ENCODE results near the gene IL6ST.
"Not testable (repeated sequence)": the region's sequence is repeated elsewhere in the genome, so short reads cannot be mapped to it uniquely, and the experiment has no call there.

The IL6ST gene

DNA sequence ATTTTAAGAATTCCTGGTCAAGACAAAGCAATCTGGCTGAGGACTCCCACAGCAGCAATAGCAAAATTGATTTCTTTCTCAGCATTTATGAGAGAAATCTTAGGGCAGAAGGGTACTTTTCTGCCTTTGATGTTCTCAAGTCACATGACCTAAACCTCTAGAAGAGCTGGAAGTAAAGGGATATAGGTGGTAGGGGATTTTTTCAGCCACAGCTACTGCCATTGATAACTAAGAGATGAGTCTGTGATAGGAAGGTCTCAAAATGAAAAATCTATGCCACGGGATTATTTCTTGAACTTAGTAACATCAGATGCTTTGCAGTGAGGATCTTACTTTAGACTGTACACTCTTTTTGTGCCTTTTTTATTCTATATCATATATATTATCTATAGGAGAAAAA lies 35.6 kb downstream of the IL6ST start:
- DNase-seq: no peak

DNA sequence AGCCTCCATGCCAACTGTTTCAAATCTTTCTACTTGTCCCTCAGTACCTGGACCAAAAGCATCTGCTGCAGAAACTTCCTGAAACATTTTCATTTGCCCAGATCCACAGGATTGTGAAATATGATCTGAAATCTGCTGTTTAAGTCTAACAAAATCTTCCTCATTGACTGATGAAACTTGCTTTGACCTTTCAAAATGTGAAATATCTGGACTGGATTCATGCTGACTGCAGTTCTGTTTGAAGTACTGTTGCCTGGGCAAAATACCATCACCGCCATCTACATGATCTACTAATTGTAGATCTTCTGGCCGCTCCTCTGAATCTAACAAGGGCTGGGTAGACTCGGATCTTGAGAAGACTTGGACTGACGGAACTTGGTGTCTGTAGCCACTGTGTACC lies 53.6 kb downstream of the IL6ST start:
- DNase-seq: not testable (repeated sequence)

GRCh38 chr5:55937598-55937997 lies 57.2 kb downstream of the IL6ST start:
- not testable (repeated sequence) for DNase-seq

DNA sequence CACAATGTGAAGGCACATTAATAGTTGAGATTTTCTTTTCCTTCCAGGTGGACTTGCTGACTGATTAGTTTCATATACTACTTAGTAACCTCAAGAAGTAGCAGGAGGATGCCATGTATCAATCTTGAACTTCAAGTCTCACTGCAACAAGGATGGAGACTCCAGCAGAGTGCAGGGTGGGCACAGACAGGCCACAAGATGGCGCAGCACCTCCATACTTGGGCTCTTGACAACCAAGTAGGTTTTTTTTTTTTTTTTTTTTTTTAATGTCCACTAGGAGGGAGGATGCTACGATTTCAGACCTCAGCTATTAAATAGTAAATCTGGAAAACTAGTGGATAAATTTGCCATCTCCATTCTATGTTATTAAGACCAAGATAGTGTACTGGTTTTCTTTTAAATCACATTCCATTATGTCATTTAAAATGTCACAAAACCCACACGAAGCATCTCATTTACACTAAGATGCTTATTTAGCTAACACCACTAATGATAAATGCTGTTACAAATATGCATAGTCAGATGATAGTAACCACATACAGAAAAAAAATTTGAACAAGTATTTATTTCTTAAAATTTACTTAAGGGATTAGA lies 58.6 kb downstream of the IL6ST start:
- peak; percentile 87 for DNase-seq

- no peak for DNase-seq
Observed at GRCh38 chr5:55935371-55935770, 59.4 kb downstream of the IL6ST start.

DNA sequence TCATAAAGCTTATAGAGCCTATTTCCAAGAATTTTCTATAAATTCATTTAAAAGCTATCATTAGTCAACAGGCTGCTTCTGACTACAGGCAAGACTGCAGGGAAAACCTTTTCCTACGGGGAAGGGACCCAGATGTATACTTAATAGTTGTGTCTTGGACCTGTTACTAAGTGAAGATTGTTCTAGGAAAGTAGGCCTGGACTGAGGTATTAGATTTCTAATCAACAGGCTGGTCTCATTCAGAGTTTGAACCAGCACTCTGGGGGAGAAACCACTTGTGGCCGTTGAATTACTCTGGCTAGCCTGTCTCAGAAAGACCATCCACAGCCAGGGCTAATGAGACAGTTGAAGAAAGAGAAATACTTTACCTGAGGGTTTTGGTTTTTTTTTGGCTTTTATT lies 60.0 kb downstream of the IL6ST start:
- no peak for DNase-seq

GRCh38 chr5:55934115-55934613 lies 60.6 kb downstream of the IL6ST start:
- no peak for DNase-seq

- DNase-seq: no peak
Observed at GRCh38 chr5:55933377-55934114, 61.2 kb downstream of the IL6ST start.

GRCh38 chr5:55932700-55933099 lies 62.1 kb downstream of the IL6ST start:
- DNase-seq: no peak

DNA sequence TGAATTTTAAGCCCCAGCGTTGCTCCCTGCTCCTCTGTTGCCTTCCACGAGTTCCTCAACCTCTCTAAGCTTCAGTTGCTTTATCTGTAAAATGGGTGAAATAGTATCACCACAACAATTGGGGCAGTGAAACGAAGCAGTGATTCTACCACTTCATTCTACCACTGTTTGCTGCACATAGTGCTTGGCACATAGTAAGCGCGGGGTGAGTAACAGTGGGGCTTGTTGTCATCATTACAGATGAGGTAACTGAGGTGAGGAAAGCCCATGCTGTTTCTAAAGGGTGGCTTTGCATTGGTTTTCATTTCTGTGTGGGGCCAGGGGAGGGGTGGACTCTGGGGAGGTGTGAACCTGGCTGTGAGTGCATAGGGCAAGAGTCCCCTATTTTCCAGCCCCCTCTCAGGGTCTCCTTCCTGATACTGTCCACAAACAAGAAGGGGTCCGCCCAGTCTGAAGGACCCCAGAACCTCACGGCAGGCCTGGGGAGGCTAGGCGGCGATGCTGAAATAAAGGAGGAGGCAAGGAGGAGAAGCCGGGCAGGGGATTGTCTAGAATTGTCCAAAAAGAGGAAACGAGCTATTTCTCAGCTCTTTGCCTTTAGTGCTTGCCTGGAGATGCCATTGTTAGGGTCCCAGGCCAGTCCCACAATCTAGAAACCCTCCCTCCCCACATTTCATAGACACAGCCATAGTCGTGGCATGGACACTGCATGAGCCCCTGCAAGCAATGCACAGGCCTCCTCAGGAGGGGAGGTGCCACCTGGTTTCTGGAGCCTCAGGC lies 65.6 kb downstream of the IL6ST start:
- no peak for DNase-seq

DNA sequence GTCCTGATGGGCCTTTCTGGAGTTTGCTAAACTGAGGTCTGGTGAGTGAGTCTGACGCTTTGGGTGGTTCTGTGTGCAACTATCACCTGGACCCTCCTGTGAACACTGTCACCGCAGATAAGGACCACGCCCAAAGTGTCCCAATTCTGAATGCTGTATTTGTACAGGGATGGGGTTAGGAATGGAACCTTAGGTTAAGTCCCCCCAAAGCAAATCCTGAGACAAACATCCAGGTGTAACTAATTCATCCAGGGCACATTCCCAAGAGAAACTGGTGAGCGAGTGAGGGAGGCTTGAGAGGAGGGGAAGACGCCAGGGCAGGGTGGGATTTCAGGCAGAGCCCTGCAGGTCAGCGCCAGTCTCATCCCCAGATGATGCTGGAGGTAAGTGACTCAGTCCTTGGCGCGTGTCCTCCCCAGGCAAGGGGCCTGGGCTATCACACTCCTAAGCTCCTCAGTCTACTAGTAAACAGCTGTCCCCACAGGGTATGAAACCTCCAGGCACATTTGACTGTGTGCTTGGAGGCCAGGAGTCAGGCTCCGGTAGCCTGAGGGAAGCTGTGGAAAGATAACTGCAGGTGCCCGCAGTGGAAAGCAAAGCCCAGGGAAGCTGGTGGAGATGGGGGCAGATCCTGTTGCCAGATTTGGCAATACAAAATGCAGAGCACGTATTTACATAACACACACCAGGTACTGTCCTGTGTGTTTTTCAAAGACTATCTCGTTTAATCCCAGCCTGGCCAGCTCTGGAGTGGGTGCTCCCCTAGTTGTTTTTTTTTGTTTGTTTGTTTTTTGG lies 66.7 kb downstream of the IL6ST start:
- DNase-seq: no peak

DNA sequence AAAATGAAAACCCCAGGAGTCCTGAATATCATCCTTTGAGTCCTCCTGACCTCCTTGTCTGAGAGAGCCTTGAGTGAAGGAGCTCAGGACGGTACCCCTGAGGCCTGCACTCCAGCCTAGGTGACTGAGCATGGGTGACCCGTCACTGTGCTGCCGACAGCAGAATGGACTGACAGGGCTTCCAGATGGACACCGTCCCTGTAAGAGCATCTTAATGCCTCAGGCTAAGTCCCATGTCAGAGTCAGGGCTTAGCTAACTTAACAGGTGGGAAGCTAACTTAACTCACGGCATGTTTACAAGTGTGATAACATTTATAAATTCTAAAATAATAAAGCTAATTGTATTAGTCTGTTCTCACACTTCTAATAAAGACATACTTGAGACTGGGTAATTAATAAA lies 68.3 kb downstream of the IL6ST start:
- no peak for DNase-seq

DNA sequence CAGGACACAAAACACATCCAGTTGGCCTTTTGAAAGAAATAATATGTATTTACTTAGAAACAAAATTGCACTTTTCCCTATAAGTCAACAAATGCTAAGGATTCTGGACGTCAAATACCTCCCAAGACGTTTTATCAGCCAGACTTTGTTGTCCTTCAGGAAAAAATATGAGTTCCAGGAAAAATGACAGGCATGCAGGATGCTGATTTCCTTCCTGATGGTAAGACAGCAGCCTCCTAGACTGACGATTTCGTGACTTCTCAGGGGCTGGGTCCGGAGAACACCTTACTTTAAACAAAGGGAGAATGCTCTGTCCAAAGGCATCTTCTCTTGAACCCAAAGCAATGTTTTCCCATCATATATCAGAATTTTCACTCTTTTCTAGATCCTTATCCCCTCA lies 69.1 kb downstream of the IL6ST start:
- DNase-seq: no peak

GRCh38 chr5:55925181-55925580 lies 69.6 kb downstream of the IL6ST start:
- no peak for DNase-seq

DNA sequence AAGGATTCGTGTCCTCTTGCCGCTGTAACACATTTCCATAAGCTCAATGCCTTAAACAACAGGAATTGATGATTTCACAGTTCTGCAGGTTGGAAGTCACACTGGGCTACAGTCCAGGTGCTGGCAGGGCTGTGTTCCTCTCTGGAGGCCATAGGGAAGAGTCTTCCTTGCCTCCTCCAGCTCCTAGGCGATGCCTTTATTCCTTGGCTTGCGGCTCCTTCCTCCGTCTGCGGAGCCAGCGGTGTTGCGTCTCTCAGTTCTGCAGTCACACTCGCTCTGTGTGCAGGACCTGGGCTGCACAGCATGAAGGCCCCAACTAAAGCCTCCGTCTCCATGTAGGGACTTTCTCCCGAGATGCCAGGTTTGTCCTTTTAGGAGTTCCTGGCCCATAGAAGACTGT lies 70.0 kb downstream of the IL6ST start:
- no peak for DNase-seq

DNA sequence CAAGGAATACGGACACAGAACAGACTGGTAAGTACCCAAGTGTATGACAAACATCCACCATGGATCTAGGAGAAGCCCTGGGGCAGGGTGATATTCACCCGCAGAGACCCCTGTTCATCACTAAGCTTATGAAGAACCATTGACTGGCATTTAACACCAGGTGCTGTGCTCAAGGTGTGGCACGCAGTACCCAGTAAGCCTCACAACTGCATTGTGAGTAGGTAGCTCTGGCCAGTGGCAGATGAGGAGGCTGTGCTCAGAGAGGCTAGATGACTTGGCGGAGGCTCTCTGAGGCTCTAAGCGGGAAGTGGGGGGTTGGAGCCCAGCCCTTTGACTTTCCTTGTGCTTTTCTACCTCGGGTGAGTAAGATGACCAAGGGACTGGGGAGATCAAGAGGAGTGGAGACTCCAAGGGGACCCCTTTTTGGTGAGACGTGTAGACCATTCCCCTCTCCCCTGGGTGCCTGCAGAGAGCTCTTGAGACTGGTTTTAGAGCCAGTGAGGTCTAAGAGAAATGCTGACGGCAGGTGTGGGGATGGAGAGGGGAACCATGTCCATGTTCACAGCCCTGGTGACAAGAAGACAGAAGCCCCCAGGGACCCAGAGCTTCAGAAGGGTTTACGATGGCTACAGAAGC lies 70.8 kb downstream of the IL6ST start:
- DNase-seq: no peak

- DNase-seq: no peak
Observed at GRCh38 chr5:55923177-55923771, 71.5 kb downstream of the IL6ST start.

GRCh38 chr5:55921617-55922016 lies 73.1 kb downstream of the IL6ST start:
- DNase-seq: no peak

DNA sequence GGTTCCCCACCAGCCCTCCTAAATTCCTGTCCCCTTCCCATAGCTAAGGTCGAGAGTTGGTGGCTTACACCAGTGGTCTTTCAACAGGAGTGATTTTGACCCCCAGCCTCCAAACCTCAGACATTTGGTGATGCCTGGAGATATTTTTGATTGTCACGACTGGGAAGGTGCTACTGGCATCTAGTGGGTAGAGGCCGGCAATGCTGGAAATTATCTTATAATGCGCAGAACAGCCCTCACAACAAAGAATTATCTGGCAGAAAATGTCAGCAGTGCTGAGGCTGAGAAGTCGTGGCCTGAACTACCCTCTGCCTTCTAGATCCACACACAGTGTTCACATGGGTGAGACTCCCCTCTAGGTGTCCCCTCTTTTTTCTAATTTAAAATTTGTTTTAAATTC lies 74.0 kb downstream of the IL6ST start:
- DNase-seq: no peak

GRCh38 chr5:55919625-55920024 lies 75.1 kb downstream of the IL6ST start:
- no peak for DNase-seq

- DNase-seq: no peak
Observed at GRCh38 chr5:55918087-55919035, 76.4 kb downstream of the IL6ST start.

All from femur (tissue), 1 donor.